IPS-18c (cell line): ENCODE measurements around the gene TNFRSF6B.

Experiments
- H3K4me3 ChIP-seq: 2 replicates; pipeline ENCODE4 v1.7.0; 2013; ENCODE audit warnings: low read depth, mild to moderate bottlenecking, low read length, moderate library complexity; ENCODE audit not compliant: insufficient read depth
- H3K9me3 ChIP-seq: one replicate; pipeline ENCODE4 v1.6.1; 2013; ENCODE audit warnings: mild to moderate bottlenecking, low read length, moderate library complexity; ENCODE audit not compliant: control insufficient read depth, insufficient read depth

The TNFRSF6B gene

DNA sequence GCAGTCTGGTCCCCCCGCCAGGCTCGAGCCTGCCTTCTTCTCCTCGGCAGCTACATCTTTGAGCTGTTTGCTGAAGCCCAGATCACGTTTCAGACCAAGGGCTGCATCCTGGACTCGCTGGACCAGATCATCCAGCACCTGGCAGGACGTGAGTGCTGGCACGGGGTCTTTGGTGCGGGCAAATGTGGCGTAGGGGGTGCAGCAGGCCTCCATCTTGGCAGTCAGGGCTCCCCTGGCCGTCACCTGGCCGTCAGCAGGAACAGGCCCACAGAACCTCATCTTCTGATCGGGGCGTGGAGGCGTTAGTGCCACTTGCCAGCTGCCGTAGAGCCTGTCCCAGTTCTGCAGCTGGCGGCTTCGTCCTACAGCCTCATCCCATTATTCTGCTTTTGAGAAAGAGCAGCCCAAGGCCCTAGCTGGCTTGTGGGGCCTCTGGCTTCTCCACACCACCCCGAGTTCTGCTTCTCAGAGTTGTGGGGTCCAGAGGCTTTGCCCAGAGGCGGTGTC is 16.6 kb upstream of the TNFRSF6B start:
- Histone ChIP-seq H3K4me3 (no peak overlapping the region), H3K9me3 (peaks cover 2% of the 10 kb centered on the region)

DNA sequence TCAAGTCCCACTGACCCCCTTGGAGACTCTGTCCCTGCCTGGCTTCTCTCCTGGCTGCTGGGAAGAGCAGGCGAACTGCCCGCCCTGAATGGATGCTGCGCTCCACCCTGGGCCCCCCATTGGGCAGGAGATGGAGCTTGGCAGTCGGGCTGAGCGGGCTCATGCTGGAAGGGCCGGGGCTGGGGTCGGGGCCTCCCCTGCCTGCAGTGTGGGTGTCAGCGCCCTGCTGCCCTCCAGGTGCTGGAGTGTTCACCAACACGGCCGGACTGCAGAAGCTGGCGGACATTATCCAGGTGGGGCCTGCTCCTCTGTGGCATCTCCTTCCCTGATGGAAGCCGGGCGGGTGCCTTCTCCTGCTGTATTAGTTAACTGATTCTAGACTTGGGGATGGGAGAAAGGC is 16.0 kb upstream of the TNFRSF6B start:
- H3K9me3 ChIP-seq = peaks cover 2% of the 10 kb centered on the region
- no peak overlapping the region for H3K4me3 ChIP-seq

DNA sequence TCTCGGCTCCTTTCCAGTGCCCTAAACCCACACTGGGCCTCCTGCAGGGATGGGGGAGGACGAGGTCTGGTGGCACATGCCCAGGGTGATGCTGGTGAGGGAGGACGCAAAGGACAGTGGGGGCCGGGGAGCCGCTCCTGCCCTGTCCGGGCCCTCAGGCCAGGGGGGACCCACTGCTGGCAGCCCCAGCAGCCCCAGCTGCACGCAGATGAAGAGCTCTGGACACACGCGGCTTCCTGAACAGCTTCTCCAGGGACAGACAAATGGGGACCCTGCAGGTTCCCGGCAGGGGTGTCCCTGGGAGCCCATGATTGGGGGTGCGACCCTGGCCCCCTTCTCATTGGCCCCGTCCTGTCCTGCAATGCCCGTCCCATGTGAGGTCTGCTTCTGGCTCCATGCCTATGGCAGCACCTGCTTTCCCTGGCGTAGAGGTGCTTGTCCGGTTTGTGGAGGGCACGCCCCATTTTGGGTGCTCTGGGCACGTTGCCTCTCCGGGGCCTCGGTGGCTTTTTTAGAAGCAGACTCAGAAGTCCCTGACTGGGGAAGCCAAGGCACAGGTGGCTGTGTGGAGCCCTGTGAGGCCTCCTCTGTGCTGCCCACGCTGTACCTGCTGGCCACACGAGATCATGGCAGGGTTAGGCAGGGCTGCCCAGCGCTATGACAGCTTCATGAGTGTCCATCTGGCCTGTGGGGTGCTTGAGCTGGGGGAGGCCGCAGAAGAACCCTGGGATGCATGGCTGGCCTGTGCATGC is 15.4 kb upstream of the TNFRSF6B start:
- Histone ChIP-seq H3K4me3 (no peak overlapping the region), H3K9me3 (peaks cover 2% of the 10 kb centered on the region)

DNA sequence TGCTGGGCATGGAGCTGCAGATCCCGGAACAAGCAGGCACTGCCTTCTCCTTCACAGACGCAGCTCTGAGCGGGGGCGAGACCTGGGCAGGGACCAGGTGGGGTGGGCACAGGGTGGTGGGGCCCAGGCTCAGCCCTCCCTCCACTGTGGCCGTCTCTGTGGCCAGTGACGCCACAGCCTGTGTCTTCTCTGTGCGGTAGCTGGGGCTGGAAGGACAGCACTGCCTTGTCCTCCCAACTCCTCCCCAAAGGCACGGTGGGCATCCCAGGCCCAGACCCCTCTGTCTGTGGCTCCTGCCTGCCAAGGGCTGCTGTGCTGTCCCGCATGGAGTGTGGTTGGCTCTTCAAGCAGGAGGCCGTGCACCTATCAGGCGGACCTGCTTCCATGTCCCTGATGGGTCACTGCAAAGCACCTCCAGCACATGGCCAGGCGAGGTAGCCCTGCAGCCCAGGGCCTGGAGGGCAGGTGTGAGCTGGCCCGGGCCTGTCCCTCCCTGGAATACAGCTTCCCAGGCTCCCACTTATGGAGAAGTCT is 14.8 kb upstream of the TNFRSF6B start:
- Histone ChIP-seq H3K4me3 (no peak overlapping the region), H3K9me3 (peaks cover 2% of the 10 kb centered on the region)

DNA sequence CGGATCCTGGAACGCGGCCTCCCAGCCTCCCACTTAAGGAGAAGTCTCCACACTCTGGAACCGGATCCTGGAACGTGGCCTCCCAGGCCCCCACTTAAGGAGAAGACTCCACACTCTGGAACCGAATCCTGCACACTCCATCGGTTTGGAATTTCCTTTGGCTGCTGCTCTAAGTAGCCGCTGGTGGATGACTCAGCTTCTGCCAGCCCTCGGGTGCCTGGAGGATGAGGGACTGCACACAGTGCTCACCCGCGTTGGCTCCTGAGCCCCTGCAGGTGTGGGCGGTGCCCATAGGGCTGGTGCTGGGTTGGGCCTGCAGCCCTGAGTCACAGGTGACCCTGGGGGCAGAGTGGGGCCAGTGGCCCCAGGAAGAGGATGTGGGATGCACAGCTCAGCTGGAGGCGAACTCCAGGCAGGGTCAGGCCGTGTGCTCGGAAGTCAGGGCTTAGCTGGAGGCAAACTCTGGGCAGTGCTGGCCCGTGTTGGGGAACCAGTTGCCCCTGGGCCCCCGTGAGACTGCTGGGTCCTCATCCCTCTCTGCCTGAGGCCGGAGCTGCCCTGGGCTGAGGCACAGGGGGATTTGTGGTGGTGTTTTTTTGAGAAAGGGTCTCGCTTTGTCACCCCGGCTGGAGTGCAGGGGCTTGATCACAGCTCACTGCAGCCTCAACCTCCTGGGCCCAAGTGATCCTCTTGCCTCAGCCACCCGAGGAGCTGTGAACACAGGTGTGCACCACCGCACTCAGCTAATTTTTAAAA is 13.9 kb upstream of the TNFRSF6B start:
- Histone ChIP-seq H3K4me3 (no peak overlapping the region), H3K9me3 (peaks cover 2% of the 10 kb centered on the region)

DNA sequence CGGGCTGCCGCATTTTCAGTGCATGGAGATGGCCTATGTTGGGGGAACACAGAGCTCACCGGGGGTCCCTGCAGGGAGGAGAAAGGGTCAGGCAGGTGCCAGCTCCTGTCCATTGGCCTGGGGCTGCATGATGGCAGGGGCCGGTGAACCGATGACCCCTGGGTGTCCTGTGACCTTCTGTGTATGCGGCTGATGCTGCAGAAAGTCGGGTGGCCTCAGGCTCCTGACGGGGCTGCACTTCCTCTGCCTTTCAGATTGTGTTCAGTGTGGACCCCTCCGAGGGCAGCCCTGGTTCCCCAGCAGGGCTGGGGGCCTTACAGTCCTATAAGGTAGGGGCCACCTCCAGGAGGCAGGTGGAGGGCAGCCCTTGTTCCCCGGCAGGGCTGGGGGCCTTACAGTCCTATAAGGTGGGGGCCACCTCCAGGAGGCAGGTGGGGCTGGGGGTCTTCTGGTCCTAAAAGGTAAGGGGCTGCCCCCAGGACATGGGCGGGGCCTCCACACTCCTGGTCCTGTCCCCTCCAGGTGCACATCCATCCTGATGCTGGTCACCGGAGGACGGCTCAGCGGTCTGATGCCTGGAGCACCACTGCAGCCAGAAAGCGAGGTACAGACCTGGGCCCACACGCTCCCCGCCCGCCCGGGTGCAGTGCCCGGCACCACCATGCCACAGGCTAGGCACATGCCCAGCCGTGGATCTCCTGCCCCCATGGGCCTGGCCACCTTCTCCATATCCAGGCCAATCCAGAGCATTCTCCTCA is 11.0 kb upstream of the TNFRSF6B start:
- Histone ChIP-seq H3K9me3 (peaks cover 2% of the 10 kb centered on the region), H3K4me3 (no peak overlapping the region)

DNA sequence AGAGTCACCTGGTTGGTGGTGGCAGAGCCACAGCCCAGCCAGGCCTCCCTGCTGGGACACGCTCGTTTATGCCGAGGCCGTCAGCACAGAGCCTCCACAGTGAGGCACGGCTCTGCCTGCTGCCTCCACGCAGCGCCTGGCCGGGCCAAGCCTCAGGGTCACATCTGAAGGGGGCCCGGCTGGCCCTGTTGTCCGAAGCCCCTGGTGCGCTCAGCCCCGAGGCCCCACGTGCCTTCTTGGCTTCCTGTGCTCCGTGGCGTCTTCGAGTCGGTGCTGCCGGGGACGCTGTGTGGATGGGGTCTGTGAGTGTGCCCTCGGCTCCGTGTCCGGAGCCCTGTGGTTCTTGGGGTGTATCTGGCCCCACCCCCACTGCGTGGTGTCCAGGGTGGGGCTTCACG is 10.4 kb upstream of the TNFRSF6B start:
- Histone ChIP-seq H3K9me3 (peaks cover 2% of the 10 kb centered on the region), H3K4me3 (no peak overlapping the region)

DNA sequence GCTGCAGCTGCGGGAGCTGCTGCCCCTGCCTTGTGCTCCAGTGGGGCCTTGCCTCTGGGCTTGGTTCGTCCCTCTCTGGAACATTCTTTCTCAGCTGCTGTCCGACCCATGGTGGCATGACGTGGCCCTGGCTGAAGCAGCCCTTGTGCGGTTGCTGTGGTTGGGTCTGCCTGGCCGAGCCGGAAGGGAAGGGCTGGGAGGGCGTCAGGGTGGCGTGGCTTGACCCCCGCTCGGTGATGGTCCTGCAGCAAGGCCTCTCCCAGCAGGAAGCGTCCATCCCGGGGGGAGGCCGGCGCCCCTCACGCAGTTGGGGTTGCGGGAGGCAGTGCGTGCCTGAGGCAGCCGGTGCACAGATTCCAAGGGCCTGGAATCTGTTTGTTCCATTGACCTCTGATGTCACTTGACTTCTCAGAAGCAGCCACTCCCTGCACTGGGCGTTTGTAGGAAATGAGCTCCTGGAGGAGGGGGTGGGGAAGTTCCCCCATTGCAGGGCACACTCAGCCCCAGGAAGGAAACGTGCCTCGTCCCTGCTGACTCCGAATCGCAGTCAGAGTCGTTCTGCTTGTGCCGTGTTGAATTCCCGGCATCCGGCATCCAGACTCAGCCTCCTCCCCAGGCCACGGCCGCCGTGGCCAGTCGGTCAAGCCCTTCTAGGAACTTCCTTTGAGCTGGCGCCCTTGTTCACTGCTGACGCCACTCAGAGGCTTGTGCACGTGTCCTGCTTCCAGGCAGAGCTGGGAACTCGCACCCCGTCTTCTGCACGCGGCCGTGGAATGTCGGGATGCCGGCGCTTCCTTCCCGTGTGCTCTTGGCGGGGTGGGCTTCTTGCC is 9.7 kb upstream of the TNFRSF6B start:
- H3K4me3 ChIP-seq = no peak overlapping the region
- H3K9me3 ChIP-seq = peaks cover 2% of the 10 kb centered on the region

DNA sequence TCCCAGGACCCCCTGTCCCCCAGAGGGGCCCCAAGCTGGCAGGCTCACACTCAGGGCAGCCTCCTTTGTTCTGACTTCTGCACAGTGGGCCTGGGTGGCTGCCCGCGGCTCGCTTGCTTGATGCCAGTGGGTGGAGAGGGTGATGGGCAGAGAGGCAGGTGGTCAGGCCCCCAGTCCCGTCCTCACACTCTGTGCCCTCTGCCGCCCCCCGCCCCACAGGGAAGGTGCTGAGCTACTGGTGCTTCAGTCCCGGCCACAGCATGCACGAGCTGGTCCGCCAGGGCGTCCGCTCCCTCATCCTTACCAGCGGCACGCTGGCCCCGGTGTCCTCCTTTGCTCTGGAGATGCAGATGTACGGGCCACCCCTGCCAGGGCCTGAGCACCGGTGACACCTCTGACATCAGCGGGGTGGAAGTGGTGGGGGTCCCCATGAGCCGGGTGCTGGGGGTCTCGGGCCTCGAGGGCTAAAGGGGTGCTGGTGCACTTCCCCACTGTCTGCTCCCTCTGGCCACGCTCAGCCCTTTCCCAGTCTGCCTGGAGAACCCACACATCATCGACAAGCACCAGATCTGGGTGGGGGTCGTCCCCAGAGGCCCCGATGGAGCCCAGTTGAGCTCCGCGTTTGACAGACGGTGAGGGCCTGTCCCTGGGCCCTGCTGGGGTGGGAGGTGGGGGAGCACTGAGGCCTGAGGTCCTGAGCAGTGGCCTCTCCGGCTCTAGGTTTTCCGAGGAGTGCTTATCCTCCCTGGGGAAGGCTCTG is 8.9 kb upstream of the TNFRSF6B start:
- H3K4me3 ChIP-seq = no peak overlapping the region
- H3K9me3 ChIP-seq = peaks cover 2% of the 10 kb centered on the region

DNA sequence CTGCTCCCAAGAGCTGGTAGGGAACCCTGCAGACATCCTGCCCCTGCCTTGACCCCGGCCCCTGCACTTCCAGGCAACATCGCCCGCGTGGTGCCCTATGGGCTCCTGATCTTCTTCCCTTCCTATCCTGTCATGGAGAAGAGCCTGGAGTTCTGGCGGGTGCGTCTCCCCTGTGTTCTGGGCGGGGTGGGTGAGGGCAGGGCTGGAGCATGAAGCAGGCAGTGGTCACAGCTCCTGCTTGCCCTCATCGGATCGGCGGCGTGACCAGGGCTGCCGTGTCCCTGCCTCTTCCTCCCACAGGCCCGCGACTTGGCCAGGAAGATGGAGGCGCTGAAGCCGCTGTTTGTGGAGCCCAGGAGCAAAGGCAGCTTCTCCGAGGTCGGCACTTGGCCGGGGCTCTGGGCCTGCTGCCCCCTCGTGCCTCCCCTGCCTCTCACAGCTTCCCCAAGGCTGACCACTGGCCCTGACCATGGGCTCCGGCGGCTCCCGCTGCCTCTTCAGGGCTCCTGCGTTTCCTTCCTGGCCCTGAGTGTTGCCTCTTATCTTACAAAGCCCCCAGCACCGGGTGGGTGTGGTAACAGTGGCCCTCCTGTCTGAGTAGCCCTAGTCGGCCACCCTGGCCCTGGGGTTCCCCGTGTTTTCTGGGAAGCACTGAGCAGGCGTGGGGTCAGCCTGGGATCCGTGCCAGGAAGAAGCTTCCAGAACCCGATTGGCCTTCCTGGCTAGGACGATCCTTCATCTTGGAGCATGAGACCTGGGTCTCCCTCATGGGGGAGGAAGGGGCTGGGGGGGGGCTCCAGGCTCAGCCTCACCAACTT is 8.0 kb upstream of the TNFRSF6B start:
- Histone ChIP-seq H3K4me3 (no peak overlapping the region), H3K9me3 (peaks cover 2% of the 10 kb centered on the region)

DNA sequence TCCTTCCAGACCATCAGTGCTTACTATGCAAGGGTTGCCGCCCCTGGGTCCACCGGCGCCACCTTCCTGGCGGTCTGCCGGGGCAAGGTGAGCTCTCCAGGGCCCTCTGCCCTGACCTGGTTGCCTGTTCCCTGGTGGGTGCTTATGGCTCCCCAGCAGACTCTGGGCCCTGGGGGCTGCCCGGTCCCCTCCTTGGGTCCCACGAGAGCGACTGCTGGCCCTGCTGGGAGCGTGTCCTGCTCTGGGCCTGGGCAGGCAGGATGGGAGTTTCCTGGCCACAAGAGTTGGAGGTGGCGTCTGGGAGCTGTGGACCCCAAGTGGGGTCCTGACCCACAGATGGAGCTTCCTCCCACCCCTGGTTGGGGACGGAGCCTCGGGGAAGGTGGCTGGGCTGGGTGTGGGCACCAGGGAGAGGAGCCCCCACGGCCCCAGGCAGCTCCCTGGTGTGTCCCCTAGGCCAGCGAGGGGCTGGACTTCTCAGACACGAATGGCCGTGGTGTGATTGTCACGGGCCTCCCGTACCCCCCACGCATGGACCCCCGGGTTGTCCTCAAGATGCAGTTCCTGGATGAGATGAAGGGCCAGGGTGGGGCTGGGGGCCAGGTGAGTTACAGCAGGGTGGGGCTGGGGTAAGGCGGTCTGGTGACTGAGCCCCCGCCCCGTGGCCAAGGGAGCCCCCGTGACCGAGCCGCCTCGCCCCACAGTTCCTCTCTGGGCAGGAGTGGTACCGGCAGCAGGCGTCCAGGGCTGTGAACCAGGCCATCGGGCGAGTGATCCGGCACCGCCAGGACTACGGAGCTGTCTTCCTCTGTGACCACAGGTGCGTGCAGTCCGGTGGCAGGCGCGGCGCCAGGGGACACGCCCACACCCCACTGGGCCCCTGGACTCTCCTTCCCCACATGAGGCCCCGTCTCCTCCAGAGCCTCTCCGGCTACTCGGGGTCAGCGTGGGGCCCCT is 7.1 kb upstream of the TNFRSF6B start:
- peaks cover under 1% of the 10 kb centered on the region for H3K9me3 ChIP-seq
- H3K4me3 ChIP-seq = no peak overlapping the region

DNA sequence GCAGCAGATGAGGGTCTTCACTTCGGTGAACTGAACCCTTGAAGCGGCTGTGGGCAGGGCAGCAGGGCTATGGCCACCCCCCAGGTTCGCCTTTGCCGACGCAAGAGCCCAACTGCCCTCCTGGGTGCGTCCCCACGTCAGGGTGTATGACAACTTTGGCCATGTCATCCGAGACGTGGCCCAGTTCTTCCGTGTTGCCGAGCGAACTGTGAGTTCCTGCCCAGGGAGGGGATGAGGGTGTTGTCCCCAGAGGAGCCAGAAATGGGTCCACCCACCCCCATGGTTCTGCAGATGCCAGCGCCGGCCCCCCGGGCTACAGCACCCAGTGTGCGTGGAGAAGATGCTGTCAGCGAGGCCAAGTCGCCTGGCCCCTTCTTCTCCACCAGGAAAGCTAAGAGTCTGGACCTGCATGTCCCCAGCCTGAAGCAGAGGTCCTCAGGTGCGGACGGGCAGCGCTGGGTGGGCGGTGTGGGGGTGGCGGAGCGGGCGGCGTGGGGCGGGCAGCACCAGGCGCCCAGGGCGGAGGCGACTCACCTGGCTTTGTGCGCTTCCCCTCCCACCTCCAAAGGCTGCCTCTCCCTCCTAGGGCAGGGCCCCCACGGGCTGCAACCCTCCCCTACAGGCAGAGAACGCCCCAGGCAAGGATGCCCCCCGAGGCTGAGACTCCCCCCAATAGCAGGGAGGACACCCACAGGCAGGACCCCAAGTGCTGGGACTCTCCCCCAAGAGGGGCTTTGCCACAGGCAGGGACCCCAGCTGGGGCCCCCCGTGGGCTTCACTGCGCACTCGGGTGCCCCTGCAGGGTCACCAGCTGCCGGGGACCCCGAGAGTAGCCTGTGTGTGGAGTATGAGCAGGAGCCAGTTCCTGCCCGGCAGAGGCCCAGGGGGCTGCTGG is 6.2 kb upstream of the TNFRSF6B start:
- no peaks in the 10 kb centered on the region for H3K9me3 ChIP-seq
- no peak overlapping the region for H3K4me3 ChIP-seq

DNA sequence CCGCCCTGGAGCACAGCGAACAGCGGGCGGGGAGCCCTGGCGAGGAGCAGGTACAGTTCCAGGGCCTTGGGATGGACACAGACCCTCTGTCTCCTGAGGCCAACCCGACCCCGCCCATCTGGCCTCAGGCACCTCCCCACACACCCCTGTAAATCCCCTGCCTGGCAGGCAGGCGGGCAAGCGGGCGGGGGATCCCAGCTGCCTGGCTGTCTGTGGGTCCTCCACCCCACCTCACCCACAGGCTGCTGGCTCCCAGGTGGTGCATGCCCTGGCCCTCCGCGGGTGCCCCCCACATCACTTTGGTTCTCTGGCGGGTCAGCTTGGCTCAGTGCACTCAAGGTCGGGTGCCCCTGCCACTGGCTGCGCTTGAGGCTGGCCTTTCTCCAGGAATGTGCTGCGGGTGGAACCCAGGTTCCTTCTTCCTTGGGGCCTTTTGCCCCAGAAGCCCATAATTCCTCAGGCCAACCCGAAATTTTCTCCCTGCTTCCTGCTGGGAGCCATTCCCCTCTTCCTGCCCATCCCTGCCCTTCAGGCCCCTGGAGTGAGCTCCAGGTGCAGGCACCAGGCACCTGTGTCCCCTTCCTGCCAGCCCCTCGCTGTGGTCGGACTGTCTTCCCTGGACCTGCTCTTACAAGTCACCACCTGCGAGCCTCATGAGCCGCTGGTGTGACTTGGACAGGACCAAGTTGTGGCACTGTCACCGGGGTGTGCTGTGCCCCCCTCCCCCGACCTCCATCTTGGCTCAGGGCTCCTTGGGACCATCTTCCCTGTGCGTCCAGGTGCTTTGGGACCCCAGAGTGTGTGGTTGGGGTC is 5.3 kb upstream of the TNFRSF6B start:
- no peak overlapping the region for H3K4me3 ChIP-seq
- no peaks in the 10 kb centered on the region for H3K9me3 ChIP-seq
